ENCODE measurements around the gene TNFAIP3.

Gene TNFAIP3

GRCh38 chr6:137904822-137905617, 38.0 kb downstream of the TNFAIP3 start:
- FAIRE-seq: no peak

GRCh38 chr6:137906020-137906472, 39.0 kb downstream of the TNFAIP3 start:
- FAIRE-seq: peak; percentile 62

- FAIRE-seq: no peak
Measured at GRCh38 chr6:137907170-137907569, 40.1 kb downstream of the TNFAIP3 start.

GRCh38 chr6:137909533-137909932, 42.5 kb downstream of the TNFAIP3 start:
- no peak for FAIRE-seq

- no peak for FAIRE-seq
Measured at GRCh38 chr6:137910424-137910834, 43.4 kb downstream of the TNFAIP3 start.

- no peak for FAIRE-seq
Measured at GRCh38 chr6:137910843-137911456, 43.9 kb downstream of the TNFAIP3 start.

- FAIRE-seq: no peak
Measured at GRCh38 chr6:137911675-137912191, 44.7 kb downstream of the TNFAIP3 start.

GRCh38 chr6:137912813-137913212, 45.8 kb downstream of the TNFAIP3 start:
- no peak for FAIRE-seq

- no peak for FAIRE-seq
Measured at GRCh38 chr6:137913434-137913833, 46.4 kb downstream of the TNFAIP3 start.

- no peak for FAIRE-seq
Measured at GRCh38 chr6:137913996-137914529, 47.0 kb downstream of the TNFAIP3 start.

- no peak for FAIRE-seq
Measured at GRCh38 chr6:137914530-137915193, 47.6 kb downstream of the TNFAIP3 start.

GRCh38 chr6:137915790-137916189, 48.7 kb downstream of the TNFAIP3 start:
- no peak for FAIRE-seq

- no peak for FAIRE-seq
Measured at GRCh38 chr6:137917551-137918325, 50.7 kb downstream of the TNFAIP3 start.

- FAIRE-seq: no peak
Measured at GRCh38 chr6:137919502-137919823, 52.4 kb downstream of the TNFAIP3 start.

- FAIRE-seq: no peak
Measured at GRCh38 chr6:137919837-137920730, 53.0 kb downstream of the TNFAIP3 start.

- no peak for FAIRE-seq
Measured at GRCh38 chr6:137921823-137922222, 54.8 kb downstream of the TNFAIP3 start.

GRCh38 chr6:137923866-137924653, 57.0 kb downstream of the TNFAIP3 start:
- FAIRE-seq: no peak

GRCh38 chr6:137925141-137925698, 58.2 kb downstream of the TNFAIP3 start:
- no peak for FAIRE-seq

GRCh38 chr6:137926207-137926731, 59.2 kb downstream of the TNFAIP3 start:
- FAIRE-seq: no peak

GRCh38 chr6:137926985-137927384, 59.9 kb downstream of the TNFAIP3 start:
- no peak for FAIRE-seq

All from colon (tissue), 2 donors.